Esophagus (tissue), 2 donors: ENCODE measurements around the gene EPHA2. TPM values are rescaled to one million over a fixed set of nuclear protein-coding genes. Genes with fewer than 3 reads are reported as not detected.

Experiments
- H3K27ac ChIP-seq, 2 donors: one replicate each; pipeline ENCODE4 v1.5.1; 2013; ENCODE audit warnings: low read depth in 2 of 2, mild to moderate bottlenecking in 2 of 2, inconsistent platforms in 1 of 2, low read length in 1 of 2, moderate library complexity in 1 of 2
- H3K27me3 ChIP-seq, 2 donors: one replicate each; pipeline ENCODE4 v1.6.1; 2013; ENCODE audit warnings: low read length in 2 of 2, control low read depth in 1 of 2, mild to moderate bottlenecking in 1 of 2; ENCODE audit not compliant: insufficient read depth in 2 of 2, control insufficient read depth in 1 of 2
- H3K36me3 ChIP-seq, 2 donors: one replicate each; pipeline ENCODE4 v1.6.1; 2013; ENCODE audit warnings: low read length in 1 of 2; ENCODE audit not compliant: control insufficient read depth in 2 of 2, insufficient read depth in 2 of 2
- H3K4me1 ChIP-seq, 2 donors: one replicate each; pipeline ENCODE4 v1.6.1; 2013; ENCODE audit warnings: low read length in 1 of 2; ENCODE audit not compliant: control insufficient read depth in 2 of 2, insufficient read depth in 2 of 2
- H3K4me3 ChIP-seq, 2 donors: one replicate each; pipeline ENCODE4 v1.5.1; 2013; ENCODE audit warnings: low read length in 2 of 2, mild to moderate bottlenecking in 2 of 2, low read depth in 1 of 2, moderate library complexity in 1 of 2
- H3K9me3 ChIP-seq, 2 donors: one replicate each; pipeline ENCODE4 v1.6.1; 2013; ENCODE audit warnings: mild to moderate bottlenecking in 2 of 2, low read depth in 1 of 2, low read length in 1 of 2, moderate library complexity in 1 of 2; ENCODE audit not compliant: control insufficient read depth in 2 of 2, insufficient read depth in 1 of 2
- WGBS, 2 donors: extraction: QIAGEN DNeasy Blood & Tissue Kit; methylation state at CpG; one replicate each; pipeline ENCODE4 v1.1.7; 2013; 5-methylcytosine and 5-hydroxymethylcytosine counted together
- polyA plus RNA-seq, 2 donors: library from polyadenylated mRNA; stranded (reverse); fragments of 200-250 nt; gene quantifications; one replicate each; pipeline ENCODE4 v1.2.3, GENCODE V29; 2013
- donor health status: healthy with polysubstance abuse.
- donor health status: Bipolar disorder and iron deficiency.

Gene EPHA2
- polyA plus RNA-seq, 2 donors, result 111 to 133 TPM

- WGBS, 2 donors, result 70 to 73% methylated on average over 18 of the region's 18 CpGs
- Histone ChIP-seq H3K27ac (peak overlapping the region; percentile 43 to 80), H3K27me3 (no peaks in the 10 kb centered on the region), H3K36me3 (no peaks in the 10 kb centered on the region), H3K4me3 (no peak overlapping the region), H3K9me3 (no peaks in the 10 kb centered on the region), H3K4me1 (peaks cover 4 to 32% of the 10 kb centered on the region in 2 donors)
These were observed 63.6 kb downstream of the EPHA2 start for GRCh38 chr1:16092097-16092922.

- Histone ChIP-seq H3K36me3 (no peaks in the 10 kb centered on the region), H3K27me3 (no peaks in the 10 kb centered on the region), H3K9me3 (no peaks in the 10 kb centered on the region), H3K27ac (peak overlapping the region; percentile 78 to 91), H3K4me1 (peaks cover 4 to 32% of the 10 kb centered on the region in 2 donors), H3K4me3 (no peak overlapping the region)
- WGBS, 2 donors, result 46 to 48% methylated on average over 8 of the region's 8 CpGs
These were observed 64.6 kb downstream of the EPHA2 start for GRCh38 chr1:16091296-16091695.

- H3K27ac ChIP-seq, result peak overlapping the region in 1 of 2 donors; percentile 91
- no peaks in the 10 kb centered on the region for H3K27me3 ChIP-seq
- peaks cover 4 to 32% of the 10 kb centered on the region in 2 donors for H3K4me1 ChIP-seq
- H3K4me3 ChIP-seq, result no peak overlapping the region
- 80% methylated on average over 5 of the region's 5 CpGs for WGBS, 2 donors
- H3K36me3 ChIP-seq, result no peaks in the 10 kb centered on the region
- H3K9me3 ChIP-seq, result no peaks in the 10 kb centered on the region
These were observed 65.6 kb downstream of the EPHA2 start for GRCh38 chr1:16090076-16090826.

GRCh38 chr1:16088996-16089395, 66.9 kb downstream of the EPHA2 start:
- peaks cover 4 to 32% of the 10 kb centered on the region in 2 donors for H3K4me1 ChIP-seq
- no peak overlapping the region for H3K4me3 ChIP-seq
- H3K27me3 ChIP-seq, result no peaks in the 10 kb centered on the region
- H3K36me3 ChIP-seq, result no peaks in the 10 kb centered on the region
- no peaks in the 10 kb centered on the region for H3K9me3 ChIP-seq
- peak overlapping the region; percentile 50 to 84 for H3K27ac ChIP-seq
- WGBS, 2 donors, result 76 to 79% methylated on average over 9 of the region's 9 CpGs

- H3K4me1 ChIP-seq, result peaks cover 4 to 35% of the 10 kb centered on the region in 2 donors
- no peak overlapping the region for H3K4me3 ChIP-seq
- no peaks in the 10 kb centered on the region for H3K9me3 ChIP-seq
- peak overlapping the region; percentile 50 to 84 for H3K27ac ChIP-seq
- 66 to 68% methylated on average over 17 of the region's 17 CpGs for WGBS, 2 donors
- H3K27me3 ChIP-seq, result no peaks in the 10 kb centered on the region
- no peaks in the 10 kb centered on the region for H3K36me3 ChIP-seq
These were observed 67.4 kb downstream of the EPHA2 start for GRCh38 chr1:16088351-16088911.

- Histone ChIP-seq H3K27me3 (no peaks in the 10 kb centered on the region), H3K27ac (peak overlapping the region; percentile 50 to 84), H3K36me3 (no peaks in the 10 kb centered on the region), H3K9me3 (no peaks in the 10 kb centered on the region), H3K4me1 (peaks cover 4 to 38% of the 10 kb centered on the region in 2 donors), H3K4me3 (no peak overlapping the region)
- 68% methylated on average over 7 of the region's 7 CpGs for WGBS, 2 donors
These were observed 68.1 kb downstream of the EPHA2 start for GRCh38 chr1:16087733-16088132.

- Histone ChIP-seq H3K27me3 (no peaks in the 10 kb centered on the region), H3K27ac (peak overlapping the region in 1 of 2 donors; percentile 24), H3K9me3 (no peaks in the 10 kb centered on the region), H3K4me3 (no peak overlapping the region), H3K4me1 (peaks cover 6 to 27% of the 10 kb centered on the region in 2 donors), H3K36me3 (no peaks in the 10 kb centered on the region)
- 58 to 74% methylated on average over 6 of the region's 6 CpGs for WGBS, 2 donors
These were observed 70.3 kb downstream of the EPHA2 start for GRCh38 chr1:16085522-16085921.

GRCh38 chr1:16083486-16083885, 72.4 kb downstream of the EPHA2 start:
- H3K4me3 ChIP-seq, result no peak overlapping the region
- no peaks in the 10 kb centered on the region for H3K36me3 ChIP-seq
- H3K9me3 ChIP-seq, result no peaks in the 10 kb centered on the region
- peak overlapping the region; percentile 55 to 81 for H3K27ac ChIP-seq
- 53 to 68% methylated on average over 5 of the region's 5 CpGs for WGBS, 2 donors
- no peaks in the 10 kb centered on the region for H3K27me3 ChIP-seq
- peaks cover 2 to 24% of the 10 kb centered on the region in 2 donors for H3K4me1 ChIP-seq

- Histone ChIP-seq H3K9me3 (no peaks in the 10 kb centered on the region), H3K4me3 (no peak overlapping the region), H3K4me1 (peaks cover 2 to 15% of the 10 kb centered on the region in 2 donors), H3K27ac (peak overlapping the region; percentile 55 to 81), H3K27me3 (no peaks in the 10 kb centered on the region), H3K36me3 (no peaks in the 10 kb centered on the region)
- 60 to 68% methylated on average over 9 of the region's 9 CpGs for WGBS, 2 donors
These were observed 73.4 kb downstream of the EPHA2 start for GRCh38 chr1:16082283-16083038.
